HepG2 (cell line): ENCODE data around the gene FBXW2. TPM values are rescaled to one million over a fixed set of nuclear protein-coding genes. Genes with fewer than 3 reads are reported as not detected.
A peak's percentile ranks its signal among the peaks of the same experiment; 100 is the strongest.

ENCODE experiments used
- KLF13 ChIP-seq: sonication (generic); formaldehyde crosslinking; IDR thresholded peaks from 2 replicates; pipeline ENCODE4 v1.4.0; 2020; ENCODE audit warnings: mild to moderate bottlenecking, missing genetic modification reagents
- KLF15 ChIP-seq: sonication (generic); formaldehyde crosslinking; IDR thresholded peaks from 2 replicates; pipeline ENCODE4 v1.8.1; 2023; ENCODE audit warnings: borderline replicate concordance, mild to moderate bottlenecking, inconsistent platforms, missing genetic modification reagents, mixed read lengths
- LBX2 ChIP-seq: sonication (generic); formaldehyde crosslinking; IDR thresholded peaks from 2 replicates; pipeline ENCODE4 v1.5.0; 2020; ENCODE audit warnings: missing genetic modification reagents, mild to moderate bottlenecking, borderline replicate concordance
- NR2F6 ChIP-seq, 2 experiments: IDR thresholded peaks; 2 replicates each; pipeline ENCODE4 v1.6.1; 2016; ENCODE audit warnings: antibody characterized with exemption in 1 of 2, mild to moderate bottlenecking in 1 of 2
- SCMH1 ChIP-seq: sonication (generic); formaldehyde crosslinking; IDR thresholded peaks from 2 replicates; pipeline ENCODE4 v1.9.0; 2021; ENCODE audit warnings: missing genetic modification reagents, mild to moderate bottlenecking, borderline replicate concordance
- SMYD3 ChIP-seq: sonication (generic); formaldehyde crosslinking; IDR thresholded peaks from 2 replicates; pipeline ENCODE4 v1.8.1; 2023; ENCODE audit warnings: mild to moderate bottlenecking, missing genetic modification reagents
- THAP9 ChIP-seq: sonication (generic); formaldehyde crosslinking; IDR thresholded peaks from 2 replicates; pipeline ENCODE4; 2020; ENCODE audit warnings: missing genetic modification reagents, mild to moderate bottlenecking, borderline replicate concordance
- U2AF1 ChIP-seq: fragments of 200-400 bp; formaldehyde crosslinking; optimal IDR thresholded peaks from 2 replicates; pipeline ENCODE3; 2017; ENCODE audit warnings: mild to moderate bottlenecking, low read depth, low read length
- XBP1 ChIP-seq: sonication (generic); formaldehyde crosslinking; IDR thresholded peaks from 2 replicates; pipeline ENCODE4 v1.5.0; 2020; ENCODE audit warnings: missing genetic modification reagents
- ZBTB44 ChIP-seq: sonication (generic); formaldehyde crosslinking; IDR thresholded peaks from 2 replicates; pipeline ENCODE4 v1.4.0; 2020; ENCODE audit warnings: missing genetic modification reagents
- ZFAT ChIP-seq: sonication (generic); formaldehyde crosslinking; conservative IDR thresholded peaks from 2 replicates; pipeline ENCODE4 v1.8.1; 2023; ENCODE audit warnings: missing genetic modification reagents, inconsistent platforms
- ZNF24 ChIP-seq: fragments of 450-650 bp; IDR thresholded peaks from 2 replicates; pipeline ENCODE4 v1.6.1; 2017; ENCODE audit warnings: antibody characterized with exemption, mild to moderate bottlenecking
- ZNF292 ChIP-seq: sonication (generic); formaldehyde crosslinking; IDR thresholded peaks from 2 replicates; pipeline ENCODE4 v1.8.1; 2022; ENCODE audit warnings: mild to moderate bottlenecking, low read depth, missing genetic modification reagents, borderline replicate concordance
- ZNF446 ChIP-seq: sonication (generic); formaldehyde crosslinking; IDR thresholded peaks from 2 replicates; pipeline ENCODE4 v1.5.0; 2020; ENCODE audit warnings: mild to moderate bottlenecking, missing genetic modification reagents
- ZNF547 ChIP-seq: sonication (generic); formaldehyde crosslinking; IDR thresholded peaks from 2 replicates; pipeline ENCODE4 v1.5.1; 2020; ENCODE audit warnings: mild to moderate bottlenecking, missing genetic modification reagents
- ZNF740 ChIP-seq: sonication (generic); formaldehyde crosslinking; IDR thresholded peaks from 2 replicates; pipeline ENCODE4 v1.4.0; 2020; ENCODE audit warnings: missing genetic modification reagents
- polyA plus RNA-seq, 8 experiments: library from polyadenylated mRNA; depleted of rRNA in 3 of 8; stranded (reverse) in 7 of 8; unstranded in 1 of 8; fragments of >200 nt; fragmentation: Illumina TruSeq in 4 of 8; extraction: Trizol in 4 of 8; gene quantifications; 2 replicates each; pipeline versions ENCODE4 v1.2.1 to v1.2.3, GENCODE V29; 2011 to 2016; ENCODE audit warnings: low read depth in 4 of 8, missing spikeins in 1 of 8, mixed read lengths in 1 of 8; ENCODE audit not compliant: insufficient read depth in 1 of 8
- total RNA-seq, 5 experiments: library from RNA; depleted of rRNA; stranded (reverse); fragments of >200 nt; fragmentation: Illumina TruSeq; extraction: Trizol; gene quantifications; 2 replicates each; pipeline ENCODE4 v1.2.3, GENCODE V29; 2016; ENCODE audit warnings: low read depth in 1 of 5
- TF ChIP-seq, protein P1 (sequence below): sonication (generic); formaldehyde crosslinking; IDR thresholded peaks from 2 replicates; pipeline ENCODE4 v1.4.0; 2020; ENCODE audit warnings: missing genetic modification reagents, mild to moderate bottlenecking, borderline replicate concordance
- TF ChIP-seq, protein P2 (sequence below): sonication (generic); formaldehyde crosslinking; IDR thresholded peaks from 2 replicates; pipeline ENCODE4 v1.5.0; 2020; ENCODE audit warnings: mild to moderate bottlenecking, missing genetic modification reagents

FBXW2 gene
- total and polyA plus RNA-seq, 2 of the 13 experiments (the other 11 are each of a cell fraction or from before 2014, with no cell fraction given): 35.4 to 43.1 TPM

GRCh38 chr9:120714088-120714845 lies 78.9 kb downstream of the FBXW2 start, which contains the start of gene MEGF9 (continued):
- TF ChIP-seq SCMH1 (CRISPR knock-in tag) (no peak), KLF15 (CRISPR knock-in tag) (no peak), SMYD3 (CRISPR knock-in tag) (no peak), ZNF292 (no peak), XBP1 (CRISPR knock-in tag) (no peak), KLF13 (CRISPR knock-in tag) (no peak), ZNF547 (peak; percentile 76), ZBTB44 (CRISPR knock-in tag) (no peak), LBX2 (peak; percentile 57; the same call in 1 of the 2 replicates), ZNF24 (peak; percentile 58; the same call in 1 of the 2 replicates), ZFAT (CRISPR knock-in tag) (no peak), U2AF1 (no peak), THAP9 (CRISPR knock-in tag) (no peak), NR2F6 (IDR thresholded peaks at IDR 0.05) (no peak), NR2F6 (CRISPR knock-in tag; IDR thresholded peaks at IDR 0.05) (no peak), ZNF446 (CRISPR knock-in tag) (no peak), ZNF740 (no peak)
- TF ChIP-seq, protein P1, sequence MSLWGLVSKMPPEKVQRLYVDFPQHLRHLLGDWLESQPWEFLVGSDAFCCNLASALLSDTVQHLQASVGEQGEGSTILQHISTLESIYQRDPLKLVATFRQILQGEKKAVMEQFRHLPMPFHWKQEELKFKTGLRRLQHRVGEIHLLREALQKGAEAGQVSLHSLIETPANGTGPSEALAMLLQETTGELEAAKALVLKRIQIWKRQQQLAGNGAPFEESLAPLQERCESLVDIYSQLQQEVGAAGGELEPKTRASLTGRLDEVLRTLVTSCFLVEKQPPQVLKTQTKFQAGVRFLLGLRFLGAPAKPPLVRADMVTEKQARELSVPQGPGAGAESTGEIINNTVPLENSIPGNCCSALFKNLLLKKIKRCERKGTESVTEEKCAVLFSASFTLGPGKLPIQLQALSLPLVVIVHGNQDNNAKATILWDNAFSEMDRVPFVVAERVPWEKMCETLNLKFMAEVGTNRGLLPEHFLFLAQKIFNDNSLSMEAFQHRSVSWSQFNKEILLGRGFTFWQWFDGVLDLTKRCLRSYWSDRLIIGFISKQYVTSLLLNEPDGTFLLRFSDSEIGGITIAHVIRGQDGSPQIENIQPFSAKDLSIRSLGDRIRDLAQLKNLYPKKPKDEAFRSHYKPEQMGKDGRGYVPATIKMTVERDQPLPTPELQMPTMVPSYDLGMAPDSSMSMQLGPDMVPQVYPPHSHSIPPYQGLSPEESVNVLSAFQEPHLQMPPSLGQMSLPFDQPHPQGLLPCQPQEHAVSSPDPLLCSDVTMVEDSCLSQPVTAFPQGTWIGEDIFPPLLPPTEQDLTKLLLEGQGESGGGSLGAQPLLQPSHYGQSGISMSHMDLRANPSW (CRISPR knock-in tag): no peak
- TF ChIP-seq, protein P2, sequence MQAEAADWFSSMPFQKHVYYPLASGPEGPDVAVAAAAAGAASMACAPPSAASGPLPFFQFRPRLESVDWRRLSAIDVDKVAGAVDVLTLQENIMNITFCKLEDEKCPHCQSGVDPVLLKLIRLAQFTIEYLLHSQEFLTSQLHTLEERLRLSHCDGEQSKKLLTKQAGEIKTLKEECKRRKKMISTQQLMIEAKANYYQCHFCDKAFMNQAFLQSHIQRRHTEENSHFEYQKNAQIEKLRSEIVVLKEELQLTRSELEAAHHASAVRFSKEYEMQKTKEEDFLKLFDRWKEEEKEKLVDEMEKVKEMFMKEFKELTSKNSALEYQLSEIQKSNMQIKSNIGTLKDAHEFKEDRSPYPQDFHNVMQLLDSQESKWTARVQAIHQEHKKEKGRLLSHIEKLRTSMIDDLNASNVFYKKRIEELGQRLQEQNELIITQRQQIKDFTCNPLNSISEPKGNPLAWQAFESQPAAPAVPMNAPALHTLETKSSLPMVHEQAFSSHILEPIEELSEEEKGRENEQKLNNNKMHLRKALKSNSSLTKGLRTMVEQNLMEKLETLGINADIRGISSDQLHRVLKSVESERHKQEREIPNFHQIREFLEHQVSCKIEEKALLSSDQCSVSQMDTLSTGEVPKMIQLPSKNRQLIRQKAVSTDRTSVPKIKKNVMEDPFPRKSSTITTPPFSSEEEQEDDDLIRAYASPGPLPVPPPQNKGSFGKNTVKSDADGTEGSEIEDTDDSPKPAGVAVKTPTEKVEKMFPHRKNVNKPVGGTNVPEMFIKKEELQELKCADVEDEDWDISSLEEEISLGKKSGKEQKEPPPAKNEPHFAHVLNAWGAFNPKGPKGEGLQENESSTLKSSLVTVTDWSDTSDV: no peak
